PC-3 (cell line): ENCODE results near the gene SLC7A10. TPM values are rescaled to one million over a fixed set of nuclear protein-coding genes. Genes with fewer than 3 reads are reported as not detected.

Experiments used
- ATAC-seq: fragments of 200-7000 bp; cut with Tn5 transposase; 2 replicates; pipeline ENCODE4 v1.9.1; 2020; ENCODE audit warnings: mild to moderate bottlenecking, moderate library complexity
- BruUV-seq: library from RNA; stranded (reverse); fragments of 400-500 nt; replicated peaks from 2 replicates; lab custom pipeline; 2021; lab: Mats Ljungman, UMichigan
- CTCF ChIA-PET: fragments of 300-600 bp; sonication (Branson Sonifier 250); formaldehyde crosslinking; loops from one replicate; lab custom pipeline; 2022; ENCODE audit warnings: antibody characterized with exemption; lab: Charles Lee
- POLR2A ChIA-PET: fragments of 300-600 bp; sonication (Branson Sonifier 250); formaldehyde crosslinking; loops from one replicate; lab custom pipeline; 2022; ENCODE audit warnings: antibody characterized with exemption; ENCODE audit not compliant: unreplicated experiment; lab: Charles Lee
- DNase-seq: peaks from one replicate; pipeline ENCODE4 v3.0.0-alpha.2; 2015
- H2AFZ ChIP-seq: fragments of 300-600 bp; sonication (generic); 2 replicates; pipeline ENCODE4 v1.6.0; 2016; ENCODE audit warnings: antibody characterized with exemption, low read length
- H3F3A ChIP-seq: fragments of 300-600 bp; sonication (generic); one replicate; pipeline ENCODE4 v1.6.0; 2017; ENCODE audit warnings: antibody characterized with exemption, low read length, control low read depth, mild to moderate bottlenecking; ENCODE audit not compliant: unreplicated experiment
- H3K27ac ChIP-seq: fragments of 300-600 bp; sonication (generic); 2 replicates; pipeline ENCODE4 v1.5.1; 2016; ENCODE audit warnings: mild to moderate bottlenecking, low read length
- H3K27me3 ChIP-seq: fragments of 300-600 bp; sonication (generic); 2 replicates; pipeline ENCODE4 v1.6.1; 2016; ENCODE audit warnings: low read length, mixed read lengths
- H3K36me3 ChIP-seq: fragments of 300-600 bp; sonication (generic); 2 replicates; pipeline ENCODE4 v1.6.1; 2016; ENCODE audit warnings: low read depth, mixed run types, low read length, mixed read lengths
- H3K4me1 ChIP-seq: fragments of 300-600 bp; sonication (generic); 2 replicates; pipeline ENCODE4 v1.5.1; 2016; ENCODE audit warnings: low read length; ENCODE audit not compliant: insufficient read depth
- H3K4me2 ChIP-seq: fragments of 300-600 bp; sonication (generic); 2 replicates; pipeline ENCODE4 v1.6.0; 2016; ENCODE audit warnings: low read length
- H3K4me3 ChIP-seq: fragments of 300-600 bp; sonication (generic); 2 replicates; pipeline ENCODE4 v1.5.1; 2016; ENCODE audit warnings: mild to moderate bottlenecking, low read length, mixed read lengths
- H3K79me2 ChIP-seq: fragments of 300-600 bp; sonication (generic); 2 replicates; pipeline ENCODE4 v1.6.1; 2017; ENCODE audit warnings: low read length, mixed read lengths
- H3K9ac ChIP-seq: fragments of 300-600 bp; sonication (generic); 2 replicates; pipeline ENCODE4 v1.6.0; 2016; ENCODE audit warnings: mild to moderate bottlenecking, low read length
- H3K9me2 ChIP-seq: fragments of 300-600 bp; sonication (generic); replicated peaks from 2 replicates; pipeline ENCODE4 v1.6.1; 2016; ENCODE audit warnings: mixed run types, low read length, mixed read lengths
- H3K9me3 ChIP-seq: fragments of 300-600 bp; sonication (generic); 2 replicates; pipeline ENCODE4 v1.6.1; 2016; ENCODE audit warnings: low read length, mixed read lengths
- H4K20me1 ChIP-seq: fragments of 300-600 bp; sonication (generic); 2 replicates; pipeline ENCODE4 v1.6.1; 2016; ENCODE audit warnings: low read length, mixed read lengths
- EZH2 ChIP-seq: fragments of 300-600 bp; sonication (generic); IDR thresholded peaks from one replicate; pipeline ENCODE4 v1.6.1; 2017; ENCODE audit warnings: antibody characterized with exemption, mild to moderate bottlenecking, low read length; ENCODE audit not compliant: unreplicated experiment
- EZH2phosphoT487 ChIP-seq: fragments of 300-600 bp; sonication (generic); IDR thresholded peaks from 2 replicates; pipeline ENCODE4 v1.6.1; 2018; ENCODE audit warnings: mild to moderate bottlenecking, antibody characterized with exemption, low read length, borderline replicate concordance
- intact Hi-C: fragments of 100-400 bp; cut with micrococcal nuclease; formaldehyde crosslinking; loops from 2 replicates; pipeline ENCODE4 v1.9.0; 2023
- total RNA-seq: library from RNA; depleted of rRNA; stranded (reverse); fragments of >200 nt; gene quantifications from 2 replicates; pipeline ENCODE4 v1.2.3, GENCODE V29; 2014
- TF ChIP-seq, protein P1 (sequence below): fragments of 300-600 bp; sonication (generic); conservative IDR thresholded peaks from 2 replicates; pipeline ENCODE4 v1.5.1; 2017; ENCODE audit warnings: antibody characterized with exemption, low read depth, mild to moderate bottlenecking, low read length

The SLC7A10 gene
- total RNA-seq, 1 experiment from 2014 or later, result not detected

DNA sequence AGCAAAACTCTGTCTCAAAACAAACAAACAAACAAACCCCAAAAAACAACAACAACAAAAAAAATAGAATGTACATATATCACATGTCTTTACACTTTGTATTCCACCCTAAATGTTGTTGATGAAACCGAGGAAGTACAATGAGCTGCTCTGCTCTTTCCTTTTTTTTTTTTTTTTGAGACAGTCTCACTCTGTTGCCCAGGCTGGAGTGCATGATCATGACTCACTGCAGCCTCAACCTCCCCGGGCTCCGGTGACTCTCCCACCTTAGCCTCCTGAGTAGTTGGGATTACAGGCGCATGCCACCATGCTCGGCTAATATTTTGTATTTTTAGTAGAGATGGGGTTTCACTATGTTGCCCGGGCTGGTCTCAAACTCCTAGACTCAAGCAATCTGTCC lies 62.2 kb downstream of the SLC7A10 start:
- POLR2A ChIA-PET, result no interaction called here
- no peak overlapping the region for H2AFZ ChIP-seq
- H3K27ac ChIP-seq, result no peak overlapping the region
- H3K4me2 ChIP-seq, result no peak overlapping the region
- no peak for TF ChIP-seq EZH2
- TF ChIP-seq, protein P1, sequence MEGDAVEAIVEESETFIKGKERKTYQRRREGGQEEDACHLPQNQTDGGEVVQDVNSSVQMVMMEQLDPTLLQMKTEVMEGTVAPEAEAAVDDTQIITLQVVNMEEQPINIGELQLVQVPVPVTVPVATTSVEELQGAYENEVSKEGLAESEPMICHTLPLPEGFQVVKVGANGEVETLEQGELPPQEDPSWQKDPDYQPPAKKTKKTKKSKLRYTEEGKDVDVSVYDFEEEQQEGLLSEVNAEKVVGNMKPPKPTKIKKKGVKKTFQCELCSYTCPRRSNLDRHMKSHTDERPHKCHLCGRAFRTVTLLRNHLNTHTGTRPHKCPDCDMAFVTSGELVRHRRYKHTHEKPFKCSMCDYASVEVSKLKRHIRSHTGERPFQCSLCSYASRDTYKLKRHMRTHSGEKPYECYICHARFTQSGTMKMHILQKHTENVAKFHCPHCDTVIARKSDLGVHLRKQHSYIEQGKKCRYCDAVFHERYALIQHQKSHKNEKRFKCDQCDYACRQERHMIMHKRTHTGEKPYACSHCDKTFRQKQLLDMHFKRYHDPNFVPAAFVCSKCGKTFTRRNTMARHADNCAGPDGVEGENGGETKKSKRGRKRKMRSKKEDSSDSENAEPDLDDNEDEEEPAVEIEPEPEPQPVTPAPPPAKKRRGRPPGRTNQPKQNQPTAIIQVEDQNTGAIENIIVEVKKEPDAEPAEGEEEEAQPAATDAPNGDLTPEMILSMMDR, result no peak
- TF ChIP-seq EZH2phosphoT487, result no peak
- no peak for ATAC-seq
- H3K9ac ChIP-seq, result no peak overlapping the region
- no peak overlapping the region for H3K4me3 ChIP-seq
- H3K9me3 ChIP-seq, result no peaks in the 10 kb centered on the region
- H3K4me1 ChIP-seq, result no peaks in the 10 kb centered on the region
- no peaks in the 10 kb centered on the region for H3K9me2 ChIP-seq
- intact Hi-C loops, result no loop called here
- H3F3A ChIP-seq, result no peaks in the 10 kb centered on the region
- no peaks in the 10 kb centered on the region for H3K36me3 ChIP-seq
- BruUV-seq, result no TSS peak
- H4K20me1 ChIP-seq, result no peaks in the 10 kb centered on the region
- H3K27me3 ChIP-seq, result no peaks in the 10 kb centered on the region
- no peaks in the 10 kb centered on the region for H3K79me2 ChIP-seq
- no peak for DNase-seq
- CTCF ChIA-PET, result no interaction called here

DNA sequence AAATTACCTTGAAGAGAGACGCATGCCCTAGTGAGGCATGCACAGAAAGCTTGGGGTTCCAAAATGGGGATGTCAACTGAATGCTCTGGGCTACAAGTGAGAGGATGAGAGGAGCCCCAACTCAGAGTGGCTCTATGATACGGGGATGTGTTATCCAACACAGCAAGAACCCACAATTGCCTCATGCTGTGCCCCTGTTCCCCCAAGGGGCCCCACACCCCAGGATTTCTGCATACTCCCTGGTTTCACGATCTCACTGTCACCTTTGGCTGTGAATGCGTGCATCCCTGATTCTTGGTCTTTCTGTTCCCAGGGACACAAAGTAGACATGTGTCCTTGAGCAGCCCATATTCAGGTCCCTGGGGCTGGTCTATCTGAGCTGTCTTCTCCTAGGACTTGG lies 64.4 kb downstream of the SLC7A10 start:
- no peaks in the 10 kb centered on the region for H3K4me1 ChIP-seq
- no peaks in the 10 kb centered on the region for H3K9me2 ChIP-seq
- DNase-seq (no peak), ATAC-seq (no peak)
- no peak for TF ChIP-seq EZH2
- H3K27ac ChIP-seq, result no peak overlapping the region
- H3F3A ChIP-seq, result no peaks in the 10 kb centered on the region
- ChIA-PET POLR2A (no interaction called here), CTCF (no interaction called here)
- H3K36me3 ChIP-seq, result no peaks in the 10 kb centered on the region
- no peak overlapping the region for H2AFZ ChIP-seq
- BruUV-seq, result no TSS peak
- no peak overlapping the region for H3K4me2 ChIP-seq
- no peaks in the 10 kb centered on the region for H4K20me1 ChIP-seq
- no peak overlapping the region for H3K4me3 ChIP-seq
- H3K9ac ChIP-seq, result no peak overlapping the region
- H3K27me3 ChIP-seq, result no peaks in the 10 kb centered on the region
- no peaks in the 10 kb centered on the region for H3K9me3 ChIP-seq
- intact Hi-C loops, result no loop called here
- H3K79me2 ChIP-seq, result no peaks in the 10 kb centered on the region

DNA sequence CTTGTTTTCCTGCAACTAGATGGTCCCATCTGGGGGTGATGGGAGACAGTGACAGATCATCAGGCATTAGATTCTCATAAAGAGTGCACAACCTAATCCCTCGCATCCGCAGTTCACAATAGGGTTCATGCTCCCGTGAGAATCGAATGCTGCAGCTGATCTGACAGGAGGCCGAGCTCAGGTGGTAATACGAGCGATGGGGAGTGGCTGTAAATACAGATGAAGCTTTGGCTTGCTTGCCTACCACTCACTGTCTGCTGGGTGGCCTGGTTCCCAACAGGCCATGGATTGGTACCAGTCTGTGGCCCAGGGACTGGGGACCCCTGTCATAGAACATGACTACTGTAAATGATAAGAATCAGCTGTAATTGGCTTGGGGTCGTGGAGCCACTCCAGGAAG lies 65.8 kb downstream of the SLC7A10 start:
- H3K4me1 ChIP-seq, result no peaks in the 10 kb centered on the region
- no peak overlapping the region for H3K4me3 ChIP-seq
- H4K20me1 ChIP-seq, result no peaks in the 10 kb centered on the region
- no peak overlapping the region for H2AFZ ChIP-seq
- no peaks in the 10 kb centered on the region for H3F3A ChIP-seq
- ChIA-PET POLR2A (no interaction called here), CTCF (no interaction called here)
- H3K9me3 ChIP-seq, result no peaks in the 10 kb centered on the region
- H3K9ac ChIP-seq, result no peak overlapping the region
- no peak overlapping the region for H3K4me2 ChIP-seq
- DNase-seq (no peak), ATAC-seq (no peak)
- H3K79me2 ChIP-seq, result no peaks in the 10 kb centered on the region
- no peaks in the 10 kb centered on the region for H3K36me3 ChIP-seq
- BruUV-seq, result no TSS peak
- H3K27ac ChIP-seq, result no peak overlapping the region
- no peaks in the 10 kb centered on the region for H3K9me2 ChIP-seq
- intact Hi-C loops, result no loop called here
- no peaks in the 10 kb centered on the region for H3K27me3 ChIP-seq
- TF ChIP-seq, protein P1, result no peak
- TF ChIP-seq EZH2phosphoT487 (no peak), EZH2 (no peak)
